Measurements from ENCODE around the gene ZNF880.

DNA sequence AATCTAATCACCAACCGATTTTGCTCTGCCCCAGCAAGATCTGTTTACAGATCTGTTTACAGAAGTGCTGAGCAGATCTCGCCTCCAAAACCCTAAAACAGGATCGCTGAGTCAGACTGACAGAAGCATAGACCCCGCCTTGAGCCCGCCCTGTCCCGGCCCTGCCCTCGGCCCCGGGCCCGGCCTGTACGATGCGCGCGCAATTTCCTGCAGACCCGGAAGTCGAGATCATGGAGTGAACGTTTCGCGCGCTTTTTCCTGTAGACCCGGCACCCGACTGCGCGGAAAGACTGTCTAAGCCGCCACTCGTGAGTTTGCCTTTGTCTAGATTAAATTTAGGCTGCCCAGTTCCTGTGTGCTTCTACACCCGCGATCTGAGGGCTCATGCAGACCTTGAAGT lies 59.2 kb downstream of the ZNF880 start, which contains the start of gene ZNF534:
- no peak for TF ChIP-seq CTCF (IDR thresholded peaks at IDR 0.05)
- TF ChIP-seq POLR2A (IDR thresholded peaks at IDR 0.05), result no peak
